Hepatocyte (in vitro differentiated cells): ENCODE results near the gene RELB.

Source experiments
- EZH2phosphoT487 ChIP-seq: fragments of 200-600 bp; sonication (generic); IDR thresholded peaks from one replicate; pipeline ENCODE4 v1.6.1; 2018; ENCODE audit warnings: antibody characterized with exemption, mild to moderate bottlenecking, low read depth, moderate library complexity; ENCODE audit not compliant: unreplicated experiment, severe bottlenecking
- TF ChIP-seq, protein P1 (sequence below): fragments of 200-600 bp; sonication (generic); IDR thresholded peaks from 2 replicates; pipeline ENCODE4 v1.5.1; 2016; ENCODE audit warnings: antibody characterized with exemption, mild to moderate bottlenecking; ENCODE audit not compliant: poor library complexity

GRCh38 chr19:45001087-45001739 is at the start of gene RELB:
- TF ChIP-seq, protein P1, sequence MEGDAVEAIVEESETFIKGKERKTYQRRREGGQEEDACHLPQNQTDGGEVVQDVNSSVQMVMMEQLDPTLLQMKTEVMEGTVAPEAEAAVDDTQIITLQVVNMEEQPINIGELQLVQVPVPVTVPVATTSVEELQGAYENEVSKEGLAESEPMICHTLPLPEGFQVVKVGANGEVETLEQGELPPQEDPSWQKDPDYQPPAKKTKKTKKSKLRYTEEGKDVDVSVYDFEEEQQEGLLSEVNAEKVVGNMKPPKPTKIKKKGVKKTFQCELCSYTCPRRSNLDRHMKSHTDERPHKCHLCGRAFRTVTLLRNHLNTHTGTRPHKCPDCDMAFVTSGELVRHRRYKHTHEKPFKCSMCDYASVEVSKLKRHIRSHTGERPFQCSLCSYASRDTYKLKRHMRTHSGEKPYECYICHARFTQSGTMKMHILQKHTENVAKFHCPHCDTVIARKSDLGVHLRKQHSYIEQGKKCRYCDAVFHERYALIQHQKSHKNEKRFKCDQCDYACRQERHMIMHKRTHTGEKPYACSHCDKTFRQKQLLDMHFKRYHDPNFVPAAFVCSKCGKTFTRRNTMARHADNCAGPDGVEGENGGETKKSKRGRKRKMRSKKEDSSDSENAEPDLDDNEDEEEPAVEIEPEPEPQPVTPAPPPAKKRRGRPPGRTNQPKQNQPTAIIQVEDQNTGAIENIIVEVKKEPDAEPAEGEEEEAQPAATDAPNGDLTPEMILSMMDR = no peak
- no peak for TF ChIP-seq EZH2phosphoT487
